ENCODE results near the gene CHCHD6. TPM values are rescaled to one million over a fixed set of nuclear protein-coding genes. Genes with fewer than 3 reads are reported as not detected.

Gene CHCHD6
- total RNA-seq, 2 experiments from 2014 or later, result 5.4 to 7.4 TPM

GRCh38 chr3:126971891-126972351 lies 267.9 kb downstream of the CHCHD6 start:
- peaks cover 7% of the 10 kb centered on the region for H3K27me3 Mint-ChIP-seq
- H3K4me3 Mint-ChIP-seq, result no peak overlapping the region
- no peaks in the 10 kb centered on the region for H3K4me1 Mint-ChIP-seq
- no peak for DNase-seq
- POLR2A ChIA-PET, result no interaction called here
- H3K27ac Mint-ChIP-seq, result no peak overlapping the region
- peaks cover 9% of the 10 kb centered on the region for H3K9me3 Mint-ChIP-seq
- H3K36me3 Mint-ChIP-seq (ENCODE audit: low read depth), result no peaks in the 10 kb centered on the region
- CTCF ChIA-PET, result interaction anchor here (0.7 to 2.0 kb wide), 4 partner anchors 10 to 44 kb away, joined by 3 to 5 read pairs (median 4); partner anchors contain the start of gene PLXNA1

- H3K4me3 Mint-ChIP-seq, result no peak overlapping the region
- ChIA-PET CTCF (interaction anchor here (2.3 kb wide), 1 partner anchor 9 kb away, joined by 10 read pairs; the partner anchor contains the start of gene PLXNA1), POLR2A (no interaction called here)
- H3K36me3 Mint-ChIP-seq (ENCODE audit: low read depth), result no peaks in the 10 kb centered on the region
- peaks cover 9% of the 10 kb centered on the region for H3K9me3 Mint-ChIP-seq
- DNase-seq, result no peak
- peaks cover 7% of the 10 kb centered on the region for H3K27me3 Mint-ChIP-seq
- no peak overlapping the region for H3K27ac Mint-ChIP-seq
- H3K4me1 Mint-ChIP-seq, result no peaks in the 10 kb centered on the region
These were observed 268.8 kb downstream of the CHCHD6 start for GRCh38 chr3:126972866-126973265.

- ChIA-PET CTCF (interaction anchor here (1.3 to 2.3 kb wide), 2 partner anchors 8 to 13 kb away, joined by 3 to 10 read pairs; partner anchors contain the start of gene PLXNA1), POLR2A (no interaction called here)
- Mint-ChIP-seq H3K4me3 (no peak overlapping the region), H3K27ac (no peak overlapping the region), H3K9me3 (peaks cover 9% of the 10 kb centered on the region), H3K4me1 (peaks cover 6% of the 10 kb centered on the region), H3K27me3 (peaks cover 12% of the 10 kb centered on the region), H3K36me3 (ENCODE audit: low read depth) (no peaks in the 10 kb centered on the region)
- DNase-seq, result no peak
These were observed 269.8 kb downstream of the CHCHD6 start for GRCh38 chr3:126973814-126974213.

- peaks cover 9% of the 10 kb centered on the region for H3K9me3 Mint-ChIP-seq
- peaks cover 12% of the 10 kb centered on the region for H3K27me3 Mint-ChIP-seq
- H3K4me3 Mint-ChIP-seq, result no peak overlapping the region
- no peak overlapping the region for H3K27ac Mint-ChIP-seq
- POLR2A ChIA-PET, result no interaction called here
- CTCF ChIA-PET, result interaction anchor here (2.3 kb wide), 1 partner anchor 7 kb away, joined by 10 read pairs; the partner anchor contains the start of gene PLXNA1
- H3K36me3 Mint-ChIP-seq (ENCODE audit: low read depth), result no peaks in the 10 kb centered on the region
- H3K4me1 Mint-ChIP-seq, result peaks cover 9% of the 10 kb centered on the region
- no peak for DNase-seq
These were observed 270.7 kb downstream of the CHCHD6 start for GRCh38 chr3:126974756-126975155.

GRCh38 chr3:126976906-126977305 lies 272.9 kb downstream of the CHCHD6 start:
- peaks cover 13% of the 10 kb centered on the region for H3K4me1 Mint-ChIP-seq
- H3K9me3 Mint-ChIP-seq, result peaks cover 9% of the 10 kb centered on the region
- no peak overlapping the region for H3K4me3 Mint-ChIP-seq
- ChIA-PET POLR2A (no interaction called here), CTCF (interaction anchor here (1.0 kb wide), 1 partner anchor 81 kb away, joined by 3 read pairs; no protein-coding TSS in a partner anchor)
- H3K27ac Mint-ChIP-seq, result no peak overlapping the region
- no peak for DNase-seq
- no peaks in the 10 kb centered on the region for H3K36me3 Mint-ChIP-seq (ENCODE audit: low read depth)
- peaks cover 18% of the 10 kb centered on the region for H3K27me3 Mint-ChIP-seq

- Mint-ChIP-seq H3K27me3 (peaks cover 18% of the 10 kb centered on the region), H3K4me3 (no peak overlapping the region), H3K27ac (no peak overlapping the region), H3K9me3 (peaks cover 9% of the 10 kb centered on the region), H3K36me3 (ENCODE audit: low read depth) (no peaks in the 10 kb centered on the region), H3K4me1 (peaks cover 19% of the 10 kb centered on the region)
- DNase-seq, result no peak
- CTCF ChIA-PET, result interaction anchor here (1.3 kb wide), 1 partner anchor 22 kb away, joined by 3 read pairs; no protein-coding TSS in a partner anchor
- POLR2A ChIA-PET, result no interaction called here
These were observed 273.8 kb downstream of the CHCHD6 start for GRCh38 chr3:126977821-126978220.

- DNase-seq, result no peak
- CTCF ChIA-PET, result interaction anchor here (1.3 kb wide), 1 partner anchor 22 kb away, joined by 3 read pairs; no protein-coding TSS in a partner anchor
- H3K4me1 Mint-ChIP-seq, result peaks cover 19% of the 10 kb centered on the region
- no peaks in the 10 kb centered on the region for H3K36me3 Mint-ChIP-seq (ENCODE audit: low read depth)
- peaks cover 18% of the 10 kb centered on the region for H3K27me3 Mint-ChIP-seq
- POLR2A ChIA-PET, result no interaction called here
- no peak overlapping the region for H3K4me3 Mint-ChIP-seq
- no peak overlapping the region for H3K27ac Mint-ChIP-seq
- H3K9me3 Mint-ChIP-seq, result peaks cover 9% of the 10 kb centered on the region
These were observed 274.3 kb downstream of the CHCHD6 start for GRCh38 chr3:126978291-126978690.

GRCh38 chr3:126979046-126979628 lies 275.1 kb downstream of the CHCHD6 start:
- Mint-ChIP-seq H3K4me1 (peaks cover 19% of the 10 kb centered on the region), H3K27ac (no peak overlapping the region), H3K4me3 (no peak overlapping the region), H3K27me3 (peaks cover 18% of the 10 kb centered on the region), H3K9me3 (peaks cover 9% of the 10 kb centered on the region), H3K36me3 (ENCODE audit: low read depth) (no peaks in the 10 kb centered on the region)
- no peak for DNase-seq
- ChIA-PET CTCF (no interaction called here), POLR2A (no interaction called here)

GRCh38 chr3:126980266-126980811 lies 276.3 kb downstream of the CHCHD6 start:
- ChIA-PET CTCF (interaction anchor here (0.6 kb wide), 1 partner anchor 1629 kb away, joined by 3 read pairs; no protein-coding TSS in a partner anchor), POLR2A (no interaction called here)
- Mint-ChIP-seq H3K36me3 (ENCODE audit: low read depth) (no peaks in the 10 kb centered on the region), H3K4me3 (no peak overlapping the region), H3K27ac (no peak overlapping the region), H3K27me3 (peaks cover 13% of the 10 kb centered on the region), H3K4me1 (peaks cover 19% of the 10 kb centered on the region), H3K9me3 (no peaks in the 10 kb centered on the region)
- DNase-seq, result no peak

GRCh38 chr3:126982126-126982470 lies 278.1 kb downstream of the CHCHD6 start:
- no peaks in the 10 kb centered on the region for H3K9me3 Mint-ChIP-seq
- H3K27ac Mint-ChIP-seq, result peak overlapping the region; percentile 83
- CTCF ChIA-PET, result interaction anchor here (0.8 to 2.1 kb wide), 29 partner anchors 8 to 276 kb away, joined by 3 to 10 read pairs (median 4); no protein-coding TSS in a partner anchor
- POLR2A ChIA-PET, result no interaction called here
- H3K4me1 Mint-ChIP-seq, result peaks cover 19% of the 10 kb centered on the region
- H3K27me3 Mint-ChIP-seq, result peaks cover 13% of the 10 kb centered on the region
- H3K36me3 Mint-ChIP-seq (ENCODE audit: low read depth), result no peaks in the 10 kb centered on the region
- peak overlapping the region; percentile 75 for H3K4me3 Mint-ChIP-seq
- DNase-seq, result no peak

- no peaks in the 10 kb centered on the region for H3K9me3 Mint-ChIP-seq
- POLR2A ChIA-PET, result no interaction called here
- H3K36me3 Mint-ChIP-seq (ENCODE audit: low read depth), result no peaks in the 10 kb centered on the region
- peak; percentile 85 for DNase-seq
- peaks cover 19% of the 10 kb centered on the region for H3K4me1 Mint-ChIP-seq
- CTCF ChIA-PET, result interaction anchor here (0.6 to 2.1 kb wide), 35 partner anchors 9 to 1635 kb away, joined by 3 to 10 read pairs (median 4); no protein-coding TSS in a partner anchor
- peak within 1 kb of the TSS; percentile 75 for H3K4me3 Mint-ChIP-seq
- H3K27ac Mint-ChIP-seq, result peak within 1 kb of the TSS; percentile 83
- peaks cover 13% of the 10 kb centered on the region for H3K27me3 Mint-ChIP-seq
These were observed 278.6 kb downstream of the CHCHD6 start, which contains the start of gene PLXNA1 for GRCh38 chr3:126982471-126983175. Gene PLXNA1, plus strand, starts transcription at chr3:126983115. Its CDS starts 5,479 bp downstream, at chr3:126988594.

GRCh38 chr3:126983276-126983652 lies 279.2 kb downstream of the CHCHD6 start:
- H3K27me3 Mint-ChIP-seq, result peaks cover 10% of the 10 kb centered on the region
- H3K36me3 Mint-ChIP-seq (ENCODE audit: low read depth), result no peaks in the 10 kb centered on the region
- ChIA-PET CTCF (interaction anchor here (0.8 to 1.6 kb wide), 4 partner anchors 11 to 1634 kb away, joined by 3 to 4 read pairs (median 3); no protein-coding TSS in a partner anchor), POLR2A (no interaction called here)
- DNase-seq, result no peak
- H3K4me1 Mint-ChIP-seq, result peaks cover 17% of the 10 kb centered on the region
- no peak overlapping the region for H3K4me3 Mint-ChIP-seq
- H3K9me3 Mint-ChIP-seq, result no peaks in the 10 kb centered on the region
- no peak overlapping the region for H3K27ac Mint-ChIP-seq

All from activated CD4-positive, alpha-beta T cell treated with anti-CD3 and anti-CD28 coated beads, Interleukin-2, amount 10 ng/mL, durations not matched to agents 7 days and 5 days (primary cell).